Measurements from ENCODE around the gene PMEPA1. TPM values are rescaled to one million over a fixed set of nuclear protein-coding genes. Genes with fewer than 3 reads are reported as not detected.
A peak's percentile ranks its signal among the peaks of the same experiment; 100 is the strongest.

PMEPA1 gene
- polyA plus RNA-seq, 2 of the 4 experiments (the other 2 are of a cell fraction), result 131 to 147 TPM

DNA sequence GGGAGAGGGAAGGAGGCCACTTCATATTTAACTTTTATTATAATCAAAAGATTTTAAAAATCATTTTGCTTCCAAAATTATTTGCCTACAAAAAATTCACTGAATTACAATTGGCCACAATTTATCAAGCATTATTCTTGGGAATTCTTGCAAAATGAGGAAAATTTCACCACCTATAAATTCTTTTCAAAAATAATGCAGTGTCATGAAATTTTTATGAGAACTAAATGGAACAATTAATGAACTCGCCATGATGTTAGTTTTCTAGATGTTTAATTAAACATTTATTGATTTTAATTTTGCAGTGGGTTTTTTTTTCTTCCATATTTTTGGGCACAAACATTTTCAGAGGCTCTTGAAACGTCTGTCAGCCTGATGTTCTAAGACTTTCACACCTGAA, 83.8 kb downstream of the PMEPA1 start:
- ChIA-PET POLR2A (no interaction called here), CTCF (interaction anchor here (3.5 kb wide), 1 partner anchor 584 kb away, joined by 16 read pairs; no protein-coding TSS in a partner anchor)
- Histone ChIP-seq H3K4me1 (peaks cover 18% of the 10 kb centered on the region), H3K9me3 (peaks cover 5% of the 10 kb centered on the region; the same call in 2 of the 3 replicates), H3K4me2 (no peak overlapping the region), H3K27ac (no peak overlapping the region; a peak in 1 of 6 replicates), H3K4me3 (no peak overlapping the region)
- TF ChIP-seq, protein P1, sequence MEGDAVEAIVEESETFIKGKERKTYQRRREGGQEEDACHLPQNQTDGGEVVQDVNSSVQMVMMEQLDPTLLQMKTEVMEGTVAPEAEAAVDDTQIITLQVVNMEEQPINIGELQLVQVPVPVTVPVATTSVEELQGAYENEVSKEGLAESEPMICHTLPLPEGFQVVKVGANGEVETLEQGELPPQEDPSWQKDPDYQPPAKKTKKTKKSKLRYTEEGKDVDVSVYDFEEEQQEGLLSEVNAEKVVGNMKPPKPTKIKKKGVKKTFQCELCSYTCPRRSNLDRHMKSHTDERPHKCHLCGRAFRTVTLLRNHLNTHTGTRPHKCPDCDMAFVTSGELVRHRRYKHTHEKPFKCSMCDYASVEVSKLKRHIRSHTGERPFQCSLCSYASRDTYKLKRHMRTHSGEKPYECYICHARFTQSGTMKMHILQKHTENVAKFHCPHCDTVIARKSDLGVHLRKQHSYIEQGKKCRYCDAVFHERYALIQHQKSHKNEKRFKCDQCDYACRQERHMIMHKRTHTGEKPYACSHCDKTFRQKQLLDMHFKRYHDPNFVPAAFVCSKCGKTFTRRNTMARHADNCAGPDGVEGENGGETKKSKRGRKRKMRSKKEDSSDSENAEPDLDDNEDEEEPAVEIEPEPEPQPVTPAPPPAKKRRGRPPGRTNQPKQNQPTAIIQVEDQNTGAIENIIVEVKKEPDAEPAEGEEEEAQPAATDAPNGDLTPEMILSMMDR (IDR thresholded peaks at IDR 0.05), result no peak
- TF ChIP-seq MAFK (IDR thresholded peaks at IDR 0.05; ENCODE audit: partially characterized antibody), result peak; percentile 66
- FAIRE-seq, result no peak
- no peak for ATAC-seq
- no peak for DNase-seq (ENCODE audit: low read depth in 1 of 2, low spot score in 1 of 2)
- 42% methylated on average over 2 of the region's 2 CpGs for WGBS (ENCODE audit: missing lambda C conversion rate)

DNA sequence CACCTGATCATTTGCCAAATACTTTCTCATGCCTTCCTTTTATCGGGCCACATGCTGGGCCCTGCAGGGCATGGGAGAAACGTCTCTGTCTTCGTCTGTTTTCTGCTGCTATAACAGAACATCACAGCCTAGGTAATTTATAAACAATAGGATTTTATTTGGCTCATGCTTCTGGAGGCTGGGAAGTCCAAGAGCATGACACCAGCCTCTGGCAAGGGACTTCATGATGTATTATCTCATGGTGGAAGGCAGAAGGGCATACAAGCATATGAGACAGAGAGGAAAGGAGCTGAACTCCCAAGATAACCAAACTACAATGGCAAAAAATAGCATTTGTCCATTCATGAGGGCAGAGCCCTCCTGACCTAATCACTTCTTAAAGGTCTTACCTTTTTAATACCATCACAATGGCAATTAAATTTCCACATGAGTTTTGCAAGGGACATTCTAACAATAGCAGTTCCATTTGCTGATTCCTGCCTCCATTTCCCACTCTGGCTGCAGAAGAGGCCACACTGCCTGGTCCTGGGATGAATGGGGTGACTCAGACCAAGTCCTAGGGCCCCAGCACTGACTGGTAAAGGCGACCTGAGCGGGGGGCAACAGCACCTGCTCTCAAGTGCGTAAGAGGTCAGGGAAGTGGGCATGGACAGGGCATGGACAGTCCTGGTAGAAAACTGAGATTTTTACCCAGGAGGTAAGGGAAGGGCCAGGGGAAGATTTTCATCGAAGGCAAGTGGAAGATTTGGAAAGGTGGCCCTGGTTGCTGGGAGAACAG, 84.4 kb downstream of the PMEPA1 start:
- no peak for TF ChIP-seq RARB (CRISPR knock-in tag; IDR thresholded peaks at IDR 0.05)
- Histone ChIP-seq H3K4me3 (no peak overlapping the region), H3K9me3 (peaks cover 5% of the 10 kb centered on the region; the same call in 2 of the 3 replicates), H3K4me1 (peaks cover 18% of the 10 kb centered on the region), H3K27ac (no peak overlapping the region; a peak in 1 of 6 replicates), H3K4me2 (no peak overlapping the region)
- ATAC-seq (no peak), FAIRE-seq (no peak), DNase-seq (ENCODE audit: low read depth in 1 of 2, low spot score in 1 of 2) (no peak)
- 64% methylated on average over 7 of the region's 7 CpGs for WGBS (ENCODE audit: missing lambda C conversion rate)
- ChIA-PET CTCF (interaction anchor here (4.3 to 8.7 kb wide), 3 partner anchors 29 to 584 kb away, joined by 28 to 109 read pairs (median 47); no protein-coding TSS in a partner anchor), POLR2A (no interaction called here)

DNA sequence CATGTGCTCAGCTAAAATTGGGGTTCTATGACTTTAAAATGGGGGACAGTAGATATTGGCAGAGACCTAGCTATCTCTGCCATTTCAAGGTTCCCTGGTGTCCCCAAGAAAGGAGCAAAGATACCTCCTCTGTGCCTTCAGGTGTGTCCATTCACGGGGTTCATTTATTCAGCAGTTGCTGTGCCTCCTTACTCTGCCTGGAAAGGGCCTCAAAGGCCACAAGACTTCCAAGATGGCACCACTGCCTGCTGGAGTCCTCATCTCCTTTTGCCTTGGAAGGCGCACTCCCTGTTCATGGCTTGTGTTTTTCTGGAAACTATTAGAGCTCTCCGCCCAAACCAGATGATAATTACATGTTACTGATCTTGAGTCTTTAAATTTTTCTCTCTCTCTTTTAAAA, 85.7 kb downstream of the PMEPA1 start:
- DNase-seq (ENCODE audit: low read depth in 1 of 2, low spot score in 1 of 2), result no peak
- 71% methylated on average over 3 of the region's 3 CpGs for WGBS (ENCODE audit: missing lambda C conversion rate)
- no peak overlapping the region for H3K4me3 ChIP-seq
- H3K4me2 ChIP-seq, result no peak overlapping the region
- CTCF ChIA-PET, result interaction anchor here (0.9 to 8.7 kb wide), 9 partner anchors 9 to 585 kb away, joined by 4 to 109 read pairs (median 27); no protein-coding TSS in a partner anchor
- POLR2A ChIA-PET, result no interaction called here
- H3K4me1 ChIP-seq, result peaks cover 18% of the 10 kb centered on the region
- no peak for FAIRE-seq
- TF ChIP-seq POLR2A (IDR thresholded peaks at IDR 0.05; ENCODE audit: low read length) (no peak), HEYL (CRISPR knock-in tag; IDR thresholded peaks at IDR 0.05) (no peak), EHF (CRISPR knock-in tag; IDR thresholded peaks at IDR 0.05) (no peak), TFCP2L1 (CRISPR knock-in tag; IDR thresholded peaks at IDR 0.05) (no peak), MAFK (IDR thresholded peaks at IDR 0.05; ENCODE audit: partially characterized antibody) (no peak), PHF8 (IDR thresholded peaks at IDR 0.05; ENCODE audit: borderline replicate concordance, low read depth) (no peak), EP300 (IDR thresholded peaks at IDR 0.05) (no peak), RARB (CRISPR knock-in tag; IDR thresholded peaks at IDR 0.05) (no peak), KDM5A (IDR thresholded peaks at IDR 0.05) (no peak), POLR2AphosphoS2 (conservative IDR thresholded peaks at IDR 0.05; ENCODE audit: low read length) (no peak), SREBF2 (IDR thresholded peaks at IDR 0.05) (no peak), CBX2 (IDR thresholded peaks at IDR 0.05; ENCODE audit: borderline replicate concordance, low read depth) (no peak), GATA3 (IDR thresholded peaks at IDR 0.05; ENCODE audit: borderline replicate concordance) (no peak), RCOR1 (IDR thresholded peaks at IDR 0.05; ENCODE audit: low read depth, low read length) (no peak), NR3C1 (IDR thresholded peaks at IDR 0.05) (no peak)
- TF ChIP-seq, protein P1 (IDR thresholded peaks at IDR 0.05), result no peak
- TF ChIP-seq, protein P2, sequence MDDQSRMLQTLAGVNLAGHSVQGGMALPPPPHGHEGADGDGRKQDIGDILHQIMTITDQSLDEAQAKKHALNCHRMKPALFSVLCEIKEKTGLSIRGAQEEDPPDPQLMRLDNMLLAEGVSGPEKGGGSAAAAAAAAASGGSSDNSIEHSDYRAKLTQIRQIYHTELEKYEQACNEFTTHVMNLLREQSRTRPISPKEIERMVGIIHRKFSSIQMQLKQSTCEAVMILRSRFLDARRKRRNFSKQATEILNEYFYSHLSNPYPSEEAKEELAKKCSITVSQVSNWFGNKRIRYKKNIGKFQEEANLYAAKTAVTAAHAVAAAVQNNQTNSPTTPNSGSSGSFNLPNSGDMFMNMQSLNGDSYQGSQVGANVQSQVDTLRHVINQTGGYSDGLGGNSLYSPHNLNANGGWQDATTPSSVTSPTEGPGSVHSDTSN (IDR thresholded peaks at IDR 0.05), result no peak
- TF ChIP-seq, protein P3, sequence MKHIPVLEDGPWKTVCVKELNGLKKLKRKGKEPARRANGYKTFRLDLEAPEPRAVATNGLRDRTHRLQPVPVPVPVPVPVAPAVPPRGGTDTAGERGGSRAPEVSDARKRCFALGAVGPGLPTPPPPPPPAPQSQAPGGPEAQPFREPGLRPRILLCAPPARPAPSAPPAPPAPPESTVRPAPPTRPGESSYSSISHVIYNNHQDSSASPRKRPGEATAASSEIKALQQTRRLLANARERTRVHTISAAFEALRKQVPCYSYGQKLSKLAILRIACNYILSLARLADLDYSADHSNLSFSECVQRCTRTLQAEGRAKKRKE (CRISPR knock-in tag; IDR thresholded peaks at IDR 0.05; ENCODE audit: low read depth), result no peak
- TF ChIP-seq, protein P4, sequence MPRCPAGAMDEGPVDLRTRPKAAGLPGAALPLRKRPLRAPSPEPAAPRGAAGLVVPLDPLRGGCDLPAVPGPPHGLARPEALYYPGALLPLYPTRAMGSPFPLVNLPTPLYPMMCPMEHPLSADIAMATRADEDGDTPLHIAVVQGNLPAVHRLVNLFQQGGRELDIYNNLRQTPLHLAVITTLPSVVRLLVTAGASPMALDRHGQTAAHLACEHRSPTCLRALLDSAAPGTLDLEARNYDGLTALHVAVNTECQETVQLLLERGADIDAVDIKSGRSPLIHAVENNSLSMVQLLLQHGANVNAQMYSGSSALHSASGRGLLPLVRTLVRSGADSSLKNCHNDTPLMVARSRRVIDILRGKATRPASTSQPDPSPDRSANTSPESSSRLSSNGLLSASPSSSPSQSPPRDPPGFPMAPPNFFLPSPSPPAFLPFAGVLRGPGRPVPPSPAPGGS (IDR thresholded peaks at IDR 0.05), result no peak
- peaks cover 5% of the 10 kb centered on the region; the same call in 2 of the 3 replicates for H3K9me3 ChIP-seq
- peak overlapping the region in 1 of 2 experiments; percentile 82; a peak in 1 of 6 replicates for H3K27ac ChIP-seq
- ATAC-seq, result no peak

Data from A549 (cell line).